NCI-H1417 treated with DMSO at 0.1 percent for 48 hours (cell line): ENCODE results near the gene ZNF670.
"Not testable (repeated sequence)": the region's sequence is repeated elsewhere in the genome, so short reads cannot be mapped to it uniquely, and the experiment has no call there.

Experiments used
- DNase-seq: peaks from one replicate; lab custom pipeline; 2025; lab: John Stamatoyannopoulos, UW

Gene ZNF670

GRCh38 chr1:247043406-247043805 lies 35.2 kb downstream of the ZNF670 start:
- no peak for DNase-seq

- DNase-seq, result no peak
Measured at GRCh38 chr1:247037511-247038320, 40.9 kb downstream of the ZNF670 start.

DNA sequence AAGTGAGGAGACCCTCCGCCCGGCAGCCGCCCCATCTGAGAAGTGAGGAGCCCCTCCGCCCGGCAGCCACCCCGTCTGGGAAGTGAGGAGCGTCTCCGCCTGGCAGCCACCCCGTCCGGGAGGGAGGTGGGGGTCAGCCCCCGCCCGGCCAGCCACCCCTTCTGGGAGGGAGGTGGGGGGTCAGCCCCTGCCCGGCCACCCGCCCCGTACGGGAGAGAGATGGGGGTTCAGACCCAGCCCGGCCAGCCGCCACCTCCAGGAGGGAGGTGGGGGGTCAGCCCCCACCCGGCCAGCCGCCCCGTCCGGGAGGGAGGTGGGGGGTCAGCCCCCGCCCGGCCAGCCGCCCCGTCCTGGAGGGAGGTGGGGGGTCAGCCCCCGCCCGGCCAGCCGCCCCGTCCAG lies 46.3 kb downstream of the ZNF670 start:
- DNase-seq, result not testable (repeated sequence)
